NT2/D1 (cell line): Measurements from ENCODE around the gene WDR19.
"Not testable (repeated sequence)": the region's sequence is repeated elsewhere in the genome, so short reads cannot be mapped to it uniquely, and the experiment has no call there.

Experiments used
- DNase-seq: peaks from one replicate; pipeline ENCODE4 v3.0.0-alpha.2; 2011; ENCODE audit warnings: low read depth, low spot score
- H3K27me3 ChIP-seq: 2 replicates; pipeline ENCODE4 v1.6.0; 2011; ENCODE audit warnings: mild to moderate bottlenecking; ENCODE audit not compliant: insufficient read length, insufficient read depth
- H3K36me3 ChIP-seq: 2 replicates; pipeline ENCODE4 v1.6.1; 2011; ENCODE audit warnings: mild to moderate bottlenecking, low read length, mixed read lengths; ENCODE audit not compliant: insufficient read depth, insufficient read length
- H3K4me1 ChIP-seq: 2 replicates; pipeline ENCODE4 v1.5.1; 2011; ENCODE audit not compliant: insufficient read depth, insufficient read length
- H3K4me3 ChIP-seq: 2 replicates; pipeline ENCODE4 v1.5.1; 2011; ENCODE audit warnings: low read depth; ENCODE audit not compliant: insufficient read length
- H3K9ac ChIP-seq: 2 replicates; pipeline ENCODE4 v1.6.0; 2011; ENCODE audit warnings: low read depth; ENCODE audit not compliant: insufficient read length
- H3K9me3 ChIP-seq: 2 replicates; pipeline ENCODE4 v1.5.1; 2011; ENCODE audit warnings: mild to moderate bottlenecking, low read length; ENCODE audit not compliant: insufficient read depth
- SUZ12 ChIP-seq: IDR thresholded peaks from 2 replicates; pipeline ENCODE4 v1.6.1; 2011; ENCODE audit not compliant: insufficient read length, insufficient read depth; ENCODE audit errors: extremely low read depth
- YY1 ChIP-seq: IDR thresholded peaks from 2 replicates; pipeline ENCODE4 v1.6.1; 2011; ENCODE audit not compliant: insufficient read length, insufficient read depth
- ZNF274 ChIP-seq: IDR thresholded peaks from 2 replicates; pipeline ENCODE4 v1.6.1; 2011; ENCODE audit warnings: mild to moderate bottlenecking, low read depth, low read length

WDR19 gene

DNA sequence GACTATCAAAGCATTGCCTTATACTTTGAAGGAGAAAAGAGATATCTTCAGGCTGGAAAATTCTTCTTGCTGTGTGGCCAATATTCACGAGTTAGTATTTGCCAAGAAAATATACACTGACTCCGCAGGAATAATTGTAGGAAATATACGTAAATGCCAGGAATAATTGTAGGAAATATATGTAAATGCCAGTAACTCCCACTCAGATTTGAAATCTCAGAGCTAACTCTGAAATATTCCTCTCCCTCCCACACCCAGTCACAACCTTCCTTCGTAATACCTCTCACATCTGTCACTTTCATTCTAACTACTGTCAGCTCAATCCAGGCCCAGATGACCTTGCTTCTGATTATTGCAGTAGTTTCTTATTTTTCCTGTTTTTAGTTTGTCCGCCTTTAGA, 73.5 kb downstream of the WDR19 start:
- no peak overlapping the region for H3K9ac ChIP-seq
- TF ChIP-seq YY1 (no peak), SUZ12 (no peak), ZNF274 (no peak)
- no peaks in the 10 kb centered on the region for H3K4me1 ChIP-seq
- H3K27me3 ChIP-seq = no peaks in the 10 kb centered on the region
- DNase-seq = no peak
- no peaks in the 10 kb centered on the region for H3K36me3 ChIP-seq
- no peaks in the 10 kb centered on the region for H3K9me3 ChIP-seq
- no peak overlapping the region for H3K4me3 ChIP-seq

DNA sequence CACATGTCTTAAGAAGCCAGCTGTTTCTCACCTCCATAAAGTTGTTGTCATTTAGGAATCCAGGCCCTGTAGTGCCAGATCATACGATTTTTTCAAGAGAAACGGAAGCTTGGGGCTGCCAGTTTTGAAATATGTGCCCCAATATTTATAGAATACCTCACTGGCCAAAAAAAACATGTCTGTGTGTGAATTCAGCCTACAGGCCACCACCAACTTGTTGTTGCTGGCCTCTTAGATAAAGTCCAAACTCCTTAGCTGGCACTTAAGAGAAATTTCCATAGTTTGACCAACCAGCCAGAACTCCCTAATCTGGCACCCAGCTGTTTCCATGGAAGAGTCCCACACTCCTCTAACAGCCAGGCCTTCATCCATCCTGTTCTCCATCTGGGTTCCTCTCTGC, 74.1 kb downstream of the WDR19 start:
- Histone ChIP-seq H3K9me3 (no peaks in the 10 kb centered on the region), H3K9ac (no peak overlapping the region), H3K4me1 (no peaks in the 10 kb centered on the region), H3K36me3 (no peaks in the 10 kb centered on the region), H3K4me3 (no peak overlapping the region), H3K27me3 (no peaks in the 10 kb centered on the region)
- no peak for TF ChIP-seq YY1
- TF ChIP-seq ZNF274 = no peak
- TF ChIP-seq SUZ12 = no peak
- no peak for DNase-seq

DNA sequence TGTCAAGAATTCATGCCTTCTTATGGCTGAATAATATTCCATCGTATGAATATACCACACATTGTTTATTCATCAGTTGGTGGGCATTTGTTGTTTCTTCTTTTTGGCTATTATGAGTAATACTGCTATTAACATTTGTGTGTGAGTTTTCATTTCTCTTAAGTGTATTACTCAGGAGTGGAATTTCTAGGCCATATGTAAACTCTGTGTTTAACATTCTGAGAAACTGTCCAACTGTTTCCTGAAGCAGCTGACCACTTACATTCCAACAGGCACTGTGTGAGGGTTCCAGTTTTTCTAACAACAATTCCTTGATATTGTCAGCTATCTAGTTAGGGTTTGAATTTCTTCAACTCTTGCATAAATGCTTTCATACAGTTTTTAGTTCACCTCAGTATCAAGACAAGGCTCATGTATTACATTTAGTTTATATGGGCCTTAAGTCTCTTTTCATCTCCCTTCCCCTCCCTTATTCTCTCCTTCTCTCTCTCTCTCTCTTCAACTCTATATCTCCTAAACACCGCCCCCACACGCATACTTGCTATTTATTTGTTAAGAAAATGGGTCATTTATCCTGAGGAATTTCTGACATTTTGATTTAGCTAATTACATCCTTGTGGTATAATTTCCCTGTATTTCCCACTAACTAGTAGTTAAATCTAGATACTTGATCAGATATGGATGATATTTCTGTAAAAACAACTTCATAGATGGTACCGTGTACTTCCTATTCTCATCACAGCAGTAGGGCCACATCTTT, 77.4 kb downstream of the WDR19 start:
- Histone ChIP-seq H3K4me1 (peaks cover 2% of the 10 kb centered on the region), H3K36me3 (no peaks in the 10 kb centered on the region), H3K4me3 (no peak overlapping the region), H3K9ac (no peak overlapping the region), H3K9me3 (no peaks in the 10 kb centered on the region), H3K27me3 (no peaks in the 10 kb centered on the region)
- DNase-seq = no peak
- TF ChIP-seq SUZ12 = no peak
- no peak for TF ChIP-seq YY1
- TF ChIP-seq ZNF274 = no peak

DNA sequence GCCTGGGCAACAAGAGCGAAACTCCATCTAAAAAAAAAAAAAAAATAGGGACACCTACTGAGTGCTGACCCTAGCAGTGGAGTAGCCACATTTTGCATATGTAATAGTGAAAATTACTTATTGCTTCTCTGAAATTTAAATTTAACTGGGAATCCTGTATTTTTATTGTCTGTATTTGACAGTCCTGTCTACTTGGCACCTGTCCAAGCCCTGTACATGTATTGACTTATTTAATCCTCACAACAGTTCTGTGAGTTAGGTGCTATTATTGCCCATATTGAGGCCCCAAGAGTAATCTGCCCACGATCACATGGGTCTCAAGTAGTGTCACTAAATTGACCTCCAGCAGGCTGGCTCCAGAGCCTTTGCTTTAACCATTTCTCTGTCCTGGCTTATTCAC, 81.6 kb downstream of the WDR19 start:
- no peaks in the 10 kb centered on the region for H3K36me3 ChIP-seq
- H3K4me1 ChIP-seq = peaks cover 2% of the 10 kb centered on the region
- no peak for DNase-seq
- TF ChIP-seq YY1 = no peak
- TF ChIP-seq SUZ12 = no peak
- TF ChIP-seq ZNF274 = no peak
- H3K4me3 ChIP-seq = no peak overlapping the region
- H3K9ac ChIP-seq = no peak overlapping the region
- H3K27me3 ChIP-seq = no peaks in the 10 kb centered on the region
- no peaks in the 10 kb centered on the region for H3K9me3 ChIP-seq

DNA sequence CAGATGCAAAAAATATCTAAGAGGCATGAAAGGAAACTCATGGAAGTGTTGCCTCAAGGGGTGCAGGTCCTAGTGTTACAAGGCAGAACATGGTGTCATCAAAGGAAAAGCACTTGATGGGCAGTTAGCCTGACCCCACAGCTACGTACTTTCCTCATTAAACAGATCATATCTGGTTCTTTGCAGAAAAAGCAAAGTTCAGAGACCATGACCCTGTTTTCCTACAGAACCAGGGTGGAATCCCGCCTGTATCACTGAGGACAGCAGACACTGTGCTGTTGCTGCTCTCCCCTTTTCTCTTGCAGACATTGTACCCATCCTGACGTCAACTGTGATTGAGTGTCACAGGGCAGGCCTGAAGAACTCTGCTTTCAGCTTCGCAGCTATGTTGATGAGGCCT, 92.2 kb downstream of the WDR19 start:
- no peaks in the 10 kb centered on the region for H3K27me3 ChIP-seq
- no peak overlapping the region for H3K9ac ChIP-seq
- H3K36me3 ChIP-seq = peaks cover 15% of the 10 kb centered on the region
- H3K4me1 ChIP-seq = no peaks in the 10 kb centered on the region
- no peak for DNase-seq
- TF ChIP-seq YY1 (no peak), SUZ12 (no peak), ZNF274 (no peak)
- H3K9me3 ChIP-seq = no peaks in the 10 kb centered on the region
- H3K4me3 ChIP-seq = no peak overlapping the region

DNA sequence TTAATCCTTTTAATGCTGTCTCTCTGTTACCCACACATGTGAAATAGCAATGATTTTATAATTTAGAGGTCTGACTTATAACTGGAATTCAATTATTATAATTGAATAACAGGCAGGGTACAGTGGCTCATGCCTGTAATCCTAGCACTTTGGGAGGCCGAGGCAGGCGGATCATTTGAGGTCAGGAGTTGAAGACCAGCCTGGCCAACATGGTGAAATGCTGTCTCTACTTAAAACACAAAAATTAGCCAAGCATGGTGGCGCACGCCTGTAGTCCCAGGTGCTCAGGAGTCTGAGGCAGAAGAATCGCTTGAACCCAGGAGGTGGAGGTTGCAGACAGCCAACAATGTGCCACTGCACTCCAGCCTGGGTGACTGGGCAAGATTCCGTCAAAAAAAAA, 95.3 kb downstream of the WDR19 start:
- peaks cover 15% of the 10 kb centered on the region for H3K36me3 ChIP-seq
- H3K4me3 ChIP-seq, H3K9me3 ChIP-seq, H3K9ac ChIP-seq, H3K4me1 ChIP-seq, DNase-seq, H3K27me3 ChIP-seq: not testable (repeated sequence)

DNA sequence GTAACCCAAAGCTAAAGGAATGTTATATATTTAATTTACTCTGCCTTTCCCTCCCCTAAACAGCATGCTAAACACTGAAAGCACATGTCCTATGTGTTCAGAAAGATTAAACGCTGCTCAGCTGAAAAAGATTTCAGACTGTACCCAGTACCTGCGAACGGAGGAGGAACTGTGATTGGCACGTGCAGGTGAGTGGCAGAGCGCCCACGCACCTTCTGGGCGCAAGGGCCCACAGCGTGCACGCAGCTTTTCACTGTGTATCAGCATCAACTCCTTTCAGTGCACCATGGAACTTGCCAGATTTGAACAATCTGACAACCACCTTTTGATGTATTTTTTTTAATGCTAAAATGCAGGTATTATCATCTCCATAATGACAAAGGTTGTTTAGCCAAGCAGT, 96.1 kb downstream of the WDR19 start:
- no peak for DNase-seq
- no peak overlapping the region for H3K9ac ChIP-seq
- no peak overlapping the region for H3K4me3 ChIP-seq
- H3K27me3 ChIP-seq = no peaks in the 10 kb centered on the region
- H3K4me1 ChIP-seq = no peaks in the 10 kb centered on the region
- H3K9me3 ChIP-seq = no peaks in the 10 kb centered on the region
- peaks cover 8% of the 10 kb centered on the region for H3K36me3 ChIP-seq
- TF ChIP-seq YY1 (no peak), SUZ12 (no peak), ZNF274 (no peak)
